HFF-Myc (cell line): ENCODE results near the gene CASP4.
A peak's percentile ranks its signal among the peaks of the same experiment; 100 is the strongest.

Source experiments
- DNase-seq: peaks from one replicate; pipeline ENCODE4 v3.0.0-alpha.2; 2011; ENCODE audit warnings: low read depth; ENCODE audit errors: extremely low read depth
- H3K4me3 ChIP-seq: replicated peaks from 2 replicates; pipeline ENCODE4 v1.5.1; 2011; ENCODE audit warnings: low read depth, mild to moderate bottlenecking, control low read depth, low read length
- TF ChIP-seq, protein P1 (sequence below): IDR thresholded peaks from 2 replicates; pipeline ENCODE4 v1.5.1; 2012; ENCODE audit warnings: mild to moderate bottlenecking, low read depth, low read length, control low read depth; ENCODE audit errors: missing control alignments

Gene CASP4

DNA sequence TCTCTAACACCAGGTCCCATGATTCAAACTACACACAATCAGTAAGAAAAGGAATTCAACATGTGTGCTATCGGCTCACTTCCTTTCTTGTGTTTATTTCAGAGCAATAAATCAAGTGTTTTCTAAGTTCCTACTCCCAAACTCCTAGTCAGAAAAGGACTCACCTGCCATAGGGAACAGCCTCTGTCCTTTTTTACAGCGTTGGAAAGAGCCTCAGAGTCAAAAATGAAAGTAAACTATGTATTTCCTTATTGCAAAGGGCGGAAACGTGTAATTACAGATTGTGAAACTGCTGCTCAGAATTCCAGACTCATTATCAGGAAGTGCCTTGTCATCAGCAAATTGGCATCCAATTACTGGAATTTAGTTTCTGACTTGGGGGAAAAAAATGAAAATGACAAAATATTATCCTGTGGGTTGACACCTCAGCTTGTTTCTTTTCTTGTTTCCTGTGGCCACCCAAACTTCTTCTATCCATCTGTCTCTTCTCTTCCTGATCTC, at the start of gene CASP4:
Gene CASP4, minus strand, starts transcription at position 220 of the 501 bp plus-strand sequence. Its CDS starts 49 bp downstream, at position 171.
- TF ChIP-seq, protein P1, sequence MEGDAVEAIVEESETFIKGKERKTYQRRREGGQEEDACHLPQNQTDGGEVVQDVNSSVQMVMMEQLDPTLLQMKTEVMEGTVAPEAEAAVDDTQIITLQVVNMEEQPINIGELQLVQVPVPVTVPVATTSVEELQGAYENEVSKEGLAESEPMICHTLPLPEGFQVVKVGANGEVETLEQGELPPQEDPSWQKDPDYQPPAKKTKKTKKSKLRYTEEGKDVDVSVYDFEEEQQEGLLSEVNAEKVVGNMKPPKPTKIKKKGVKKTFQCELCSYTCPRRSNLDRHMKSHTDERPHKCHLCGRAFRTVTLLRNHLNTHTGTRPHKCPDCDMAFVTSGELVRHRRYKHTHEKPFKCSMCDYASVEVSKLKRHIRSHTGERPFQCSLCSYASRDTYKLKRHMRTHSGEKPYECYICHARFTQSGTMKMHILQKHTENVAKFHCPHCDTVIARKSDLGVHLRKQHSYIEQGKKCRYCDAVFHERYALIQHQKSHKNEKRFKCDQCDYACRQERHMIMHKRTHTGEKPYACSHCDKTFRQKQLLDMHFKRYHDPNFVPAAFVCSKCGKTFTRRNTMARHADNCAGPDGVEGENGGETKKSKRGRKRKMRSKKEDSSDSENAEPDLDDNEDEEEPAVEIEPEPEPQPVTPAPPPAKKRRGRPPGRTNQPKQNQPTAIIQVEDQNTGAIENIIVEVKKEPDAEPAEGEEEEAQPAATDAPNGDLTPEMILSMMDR = no peak
- DNase-seq = peak; percentile 66
- peak within 1 kb of the TSS; percentile 36 for H3K4me3 ChIP-seq

DNA sequence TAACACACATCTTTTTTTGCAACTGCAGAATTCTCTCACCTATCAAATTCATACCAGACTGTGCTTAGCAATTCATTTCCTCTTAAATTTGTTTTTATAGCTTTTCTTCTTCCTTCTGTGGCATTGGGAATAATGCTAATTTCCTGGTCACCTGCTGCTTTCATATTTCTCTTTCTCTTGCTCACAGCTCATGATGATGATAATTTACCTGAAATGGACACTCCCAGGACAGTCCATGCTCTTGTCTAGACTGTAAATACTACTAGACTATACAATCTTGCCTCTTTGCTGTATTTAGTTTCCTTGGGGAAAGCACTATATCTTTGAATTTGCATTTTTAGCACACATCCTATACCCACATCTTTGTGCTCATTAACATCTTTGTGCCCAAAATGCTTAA, 39.1 kb upstream of the CASP4 start:
- TF ChIP-seq, protein P1 = no peak
- no peak overlapping the region for H3K4me3 ChIP-seq
- no peak for DNase-seq

DNA sequence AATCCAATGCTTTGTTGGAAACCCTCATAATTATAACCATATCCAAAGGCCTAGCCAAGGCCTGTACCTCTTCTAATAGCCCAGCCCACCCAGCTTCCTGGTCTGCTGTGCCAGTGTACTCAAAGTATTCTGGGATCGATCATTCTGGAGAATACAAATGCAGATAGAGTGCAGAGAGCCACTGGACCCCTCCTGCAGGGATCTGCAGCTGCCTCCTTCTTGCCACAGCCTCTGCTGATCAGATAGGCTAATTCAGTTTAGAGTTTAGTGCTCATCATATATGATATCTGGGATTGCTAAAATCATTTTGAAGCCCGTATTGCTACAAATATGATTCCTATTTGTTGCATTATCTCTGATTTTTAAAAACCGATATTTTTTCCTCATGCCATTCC, 37.1 kb upstream of the CASP4 start:
- no peak for DNase-seq
- no peak overlapping the region for H3K4me3 ChIP-seq
- TF ChIP-seq, protein P1 = no peak

DNA sequence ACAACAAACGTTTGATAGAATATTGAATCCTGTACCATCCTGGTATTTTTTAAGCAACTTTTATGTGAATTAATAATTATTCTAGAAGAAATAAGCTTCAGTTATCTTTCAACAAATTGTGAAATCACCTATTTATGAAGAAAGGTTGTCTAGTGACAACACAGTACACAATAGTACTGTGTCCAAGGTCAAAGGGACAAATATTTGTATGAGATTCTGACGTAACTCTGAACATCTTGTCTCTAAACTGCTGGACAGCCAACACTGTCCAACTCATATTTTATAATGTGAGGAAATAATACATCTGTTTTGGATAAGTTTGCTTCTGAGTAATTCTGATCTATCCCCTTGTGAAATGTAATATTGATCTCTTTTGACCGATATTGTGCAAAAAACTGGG, 35.6 kb upstream of the CASP4 start:
- DNase-seq = no peak
- no peak overlapping the region for H3K4me3 ChIP-seq
- TF ChIP-seq, protein P1 = no peak

DNA sequence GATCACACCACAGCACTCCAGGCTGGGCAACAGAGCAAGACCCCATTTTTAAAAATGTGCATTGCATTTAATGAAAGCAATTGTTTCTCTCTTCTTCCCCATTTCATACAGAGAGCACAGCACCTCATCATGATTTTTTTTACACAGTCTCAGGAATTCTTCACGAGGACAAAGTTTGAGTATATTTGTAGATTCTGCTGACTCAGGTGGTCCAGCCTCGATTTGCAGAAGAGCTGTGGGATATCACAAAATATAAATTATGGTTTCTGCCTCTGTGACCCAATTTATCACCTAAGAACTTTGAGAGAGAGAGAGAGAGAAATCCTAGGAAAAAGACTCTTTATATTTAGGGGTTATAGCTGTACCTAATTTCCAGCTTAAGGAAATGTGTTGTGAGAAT, 34.8 kb upstream of the CASP4 start:
- no peak overlapping the region for H3K4me3 ChIP-seq
- DNase-seq = no peak
- TF ChIP-seq, protein P1 = no peak

DNA sequence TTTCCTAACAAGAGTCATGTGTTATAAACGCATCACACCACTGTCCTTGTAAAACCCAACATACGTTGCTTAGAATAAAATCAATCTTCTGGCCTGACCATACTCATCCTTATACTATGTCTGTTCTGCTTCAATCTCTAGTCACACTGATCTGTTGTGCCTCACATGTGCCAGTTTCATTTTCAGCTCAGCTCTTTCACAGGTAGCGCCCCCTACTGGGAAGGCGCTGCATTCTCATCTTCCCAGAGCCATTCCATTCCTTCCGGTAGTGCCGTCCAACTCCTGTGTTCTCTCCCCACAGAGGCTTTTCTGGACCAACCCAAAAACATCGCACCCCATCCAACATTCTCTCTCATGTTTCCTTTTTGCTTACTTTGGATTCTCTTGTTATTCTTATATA, 32.4 kb upstream of the CASP4 start:
- no peak for DNase-seq
- TF ChIP-seq, protein P1 = peak; percentile 63

DNA sequence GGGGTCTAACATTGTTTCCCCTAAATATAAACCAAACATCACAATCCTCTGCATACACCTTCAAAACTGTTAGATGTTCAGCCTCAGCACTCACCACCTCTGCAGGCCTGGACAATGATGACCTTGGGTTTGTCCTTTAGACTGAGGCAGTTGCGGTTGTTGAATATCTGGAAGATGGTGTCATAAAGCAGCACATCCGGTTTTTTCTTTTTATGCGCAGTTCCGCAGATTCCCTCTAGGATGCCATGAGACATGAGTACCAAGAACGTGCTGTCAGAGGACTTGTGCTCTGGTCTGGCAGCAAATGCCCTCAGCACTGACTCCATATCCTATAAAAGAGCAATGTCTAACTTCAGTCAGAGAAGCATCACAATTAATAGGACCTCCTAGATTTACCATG, 31.8 kb upstream of the CASP4 start:
- TF ChIP-seq, protein P1 = peak; percentile 27
- no peak overlapping the region for H3K4me3 ChIP-seq
- peak; percentile 33 for DNase-seq

More for the DNA sequence above, 32.4 kb upstream of the CASP4 start:
- H3K4me3 ChIP-seq = no peak overlapping the region
